SK-N-DZ (cell line): ENCODE data around the gene NUP214.
"Not testable (repeated sequence)": the region's sequence is repeated elsewhere in the genome, so short reads cannot be mapped to it uniquely, and the experiment has no call there.

ENCODE experiments used
- DNase-seq: peaks from one replicate; pipeline ENCODE4 v3.0.0-alpha.2; 2015; ENCODE audit warnings: low spot score

Gene NUP214

DNA sequence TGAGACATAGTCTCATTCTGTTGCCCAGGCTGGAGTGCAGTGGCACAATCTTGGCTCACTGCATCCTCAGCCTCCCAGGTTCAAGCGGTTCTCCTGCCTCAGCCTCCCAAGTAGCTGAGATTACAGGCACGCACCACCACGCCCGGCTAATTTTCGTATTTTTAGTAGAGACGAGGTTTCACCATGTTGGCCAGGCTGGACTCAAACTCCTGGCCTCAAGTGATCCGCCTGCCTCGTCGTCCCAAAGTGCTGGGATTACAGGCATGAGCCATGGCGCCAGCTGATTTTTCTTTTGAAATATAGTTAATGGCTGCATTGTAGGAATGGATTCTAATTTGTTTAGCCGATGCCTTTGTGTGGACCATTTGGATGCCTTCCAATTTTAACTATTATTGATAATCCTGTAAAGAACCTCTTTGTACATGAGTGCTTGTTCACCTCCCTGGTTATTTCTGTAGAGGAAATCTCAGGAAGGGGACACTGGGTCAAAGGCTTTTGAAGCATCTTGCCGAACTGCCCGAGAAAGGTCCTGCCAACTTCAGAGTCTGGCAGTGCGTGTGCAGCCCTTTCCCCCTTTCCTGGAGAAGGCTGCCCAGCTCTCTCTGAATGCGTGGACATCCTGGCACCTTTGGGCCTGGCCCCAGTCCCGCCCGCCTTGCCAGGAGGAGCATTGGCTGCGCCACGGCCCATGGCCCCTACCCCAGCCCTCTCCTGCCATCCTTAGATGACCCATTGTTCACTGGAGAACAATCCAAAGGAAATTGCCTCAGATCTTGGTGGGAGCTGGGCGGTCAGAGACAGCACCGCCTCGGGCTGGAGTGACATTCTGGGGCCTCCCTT, 8.9 kb upstream of the NUP214 start:
- DNase-seq = no peak

DNA sequence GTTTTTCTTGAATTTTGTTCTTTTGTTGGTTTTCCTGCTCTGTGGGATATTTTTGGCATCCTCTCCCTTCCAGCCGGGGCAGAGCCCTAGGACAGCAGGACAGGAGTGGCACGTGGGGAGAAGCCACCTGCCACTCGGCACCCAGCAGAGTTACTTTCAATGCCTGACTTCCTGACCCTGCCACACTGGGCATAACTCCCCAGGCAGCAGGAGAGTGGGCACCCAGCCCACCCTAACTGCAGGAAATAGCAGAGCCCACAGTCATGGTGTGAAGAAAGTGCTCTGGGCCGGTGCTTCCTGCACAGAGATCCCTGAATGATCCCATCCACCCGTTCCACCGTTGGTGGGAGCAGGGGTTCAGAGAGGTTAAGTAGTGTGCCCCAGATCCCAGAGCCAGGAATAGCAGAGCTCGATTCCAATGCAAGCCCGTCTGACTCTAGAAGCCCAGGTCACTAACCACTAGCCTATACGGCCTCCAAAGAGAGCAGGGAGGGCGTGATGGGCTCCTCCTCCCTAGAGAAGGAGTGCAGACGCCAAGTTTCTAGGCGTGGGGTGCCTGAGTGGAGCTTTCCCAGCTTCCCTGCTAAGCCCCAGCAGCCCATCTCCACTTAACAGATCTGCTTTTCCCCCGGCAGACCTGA, 8.1 kb upstream of the NUP214 start:
- no peak for DNase-seq

DNA sequence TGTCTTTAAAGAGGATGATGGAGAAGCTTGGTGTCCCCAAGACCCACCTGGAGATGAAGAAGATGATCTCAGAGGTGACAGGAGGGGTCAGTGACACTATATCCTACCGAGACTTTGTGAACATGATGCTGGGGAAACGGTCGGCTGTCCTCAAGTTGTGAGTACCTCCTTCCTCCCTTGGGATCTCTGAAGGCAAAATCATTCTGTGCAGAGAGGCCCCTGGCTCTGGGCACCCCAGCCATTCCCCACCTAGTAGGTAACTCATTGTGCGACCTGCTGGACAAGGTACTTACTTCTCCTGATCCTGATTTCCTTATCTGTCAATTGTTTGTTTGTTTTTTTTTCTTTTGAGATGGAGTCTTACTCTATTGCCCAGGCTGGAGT, 7.6 kb upstream of the NUP214 start:
- no peak for DNase-seq

DNA sequence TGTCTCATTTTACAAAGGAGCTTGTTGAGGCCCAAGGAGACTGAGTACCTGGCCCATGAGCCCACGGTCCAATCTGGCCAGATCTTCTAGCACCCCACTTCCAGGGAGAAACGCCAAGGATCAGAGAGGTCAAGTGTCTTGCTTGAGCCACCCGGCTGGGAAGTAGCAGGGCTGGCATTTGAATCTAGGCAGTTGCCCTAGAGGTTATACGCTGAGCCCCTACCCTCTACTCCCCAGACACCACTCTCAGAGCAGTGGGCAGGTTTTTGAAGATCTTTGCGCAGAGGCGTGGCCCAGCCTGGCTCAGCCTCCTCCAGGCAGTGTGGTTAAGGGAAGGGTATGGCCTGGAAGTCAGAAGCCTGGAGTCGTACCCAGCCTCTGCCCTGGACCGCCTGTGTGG, 5.8 kb upstream of the NUP214 start:
- DNase-seq = no peak

DNA sequence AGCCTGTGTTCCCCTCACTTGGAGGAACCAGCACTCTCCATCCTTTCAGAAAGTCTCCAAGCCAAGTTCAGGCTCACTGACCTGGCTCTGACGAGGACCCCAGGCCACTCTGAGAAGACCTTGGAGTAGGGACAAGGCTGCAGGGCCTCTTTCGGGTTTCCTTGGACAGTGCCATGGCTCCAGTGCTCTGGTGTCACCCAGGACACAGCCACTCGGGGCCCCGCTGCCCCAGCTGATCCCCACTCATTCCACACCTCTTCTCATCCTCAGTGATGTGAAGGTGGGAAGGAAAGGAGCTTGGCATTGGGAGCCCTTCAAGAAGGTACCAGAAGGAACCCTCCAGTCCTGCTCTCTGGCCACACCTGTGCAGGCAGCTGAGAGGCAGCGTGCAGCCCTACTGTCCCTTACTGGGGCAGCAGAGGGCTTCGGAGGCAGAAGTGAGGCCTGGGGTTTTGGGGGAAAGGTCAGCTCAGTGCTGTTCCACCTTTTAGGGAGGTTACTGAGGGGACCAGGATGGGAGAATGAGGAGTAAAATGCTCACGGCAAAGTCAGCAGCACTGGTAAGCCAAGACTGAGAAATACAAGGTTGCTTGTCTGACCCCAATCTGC, 4.7 kb upstream of the NUP214 start:
- no peak for DNase-seq

DNA sequence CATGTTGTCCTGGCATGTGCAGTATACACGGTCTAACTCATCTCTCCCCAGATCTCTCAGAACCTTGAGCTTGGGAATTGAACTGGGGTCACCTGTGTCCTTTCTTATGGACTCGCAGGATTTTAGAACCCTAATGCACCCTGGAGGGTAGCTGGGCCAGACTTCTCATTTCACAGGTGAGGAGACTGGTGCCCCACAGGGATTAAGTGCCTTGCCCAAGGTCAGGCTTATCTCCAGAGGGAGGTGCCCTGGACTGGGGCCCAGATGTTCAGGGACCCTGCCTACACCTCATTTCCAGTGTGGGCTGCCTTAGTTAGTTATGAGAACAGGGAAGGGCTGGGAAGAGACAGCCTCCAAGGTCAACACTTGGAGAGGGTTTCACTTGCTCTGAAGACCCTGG, 4.0 kb upstream of the NUP214 start:
- no peak for DNase-seq

DNA sequence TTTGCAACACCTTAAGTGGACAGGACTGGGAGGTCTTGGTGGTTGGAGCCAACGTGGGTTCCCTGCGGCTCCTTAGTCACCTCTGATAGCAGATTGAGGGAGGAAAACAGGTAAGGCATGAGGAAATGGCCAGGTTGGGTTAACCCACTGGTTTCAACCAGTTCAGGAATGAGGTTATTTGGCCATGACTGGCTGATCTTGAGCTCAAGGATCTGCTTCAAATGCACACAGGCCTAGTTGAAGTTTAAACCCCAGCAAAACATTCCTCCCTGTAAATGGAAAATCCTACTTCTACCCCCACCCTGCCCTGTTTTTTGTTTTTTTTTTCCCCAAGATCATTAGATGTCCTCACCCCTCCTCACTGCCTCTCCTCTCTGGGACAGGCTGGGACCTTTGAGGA, 3.2 kb upstream of the NUP214 start:
- DNase-seq = no peak

DNA sequence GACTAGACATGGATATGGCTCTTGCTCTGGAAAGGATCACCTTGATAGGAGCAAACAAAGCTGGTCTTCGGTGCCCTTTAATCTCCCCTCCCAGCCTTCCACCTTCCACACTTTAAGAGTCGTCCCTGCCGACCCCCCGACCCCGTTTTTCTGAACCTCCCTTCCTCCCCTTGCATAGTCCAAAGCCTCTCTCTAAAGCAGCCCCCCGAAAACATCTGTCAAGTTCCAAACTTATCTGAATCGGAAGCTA, 423 bp upstream of the NUP214 start:
- no peak for DNase-seq

DNA sequence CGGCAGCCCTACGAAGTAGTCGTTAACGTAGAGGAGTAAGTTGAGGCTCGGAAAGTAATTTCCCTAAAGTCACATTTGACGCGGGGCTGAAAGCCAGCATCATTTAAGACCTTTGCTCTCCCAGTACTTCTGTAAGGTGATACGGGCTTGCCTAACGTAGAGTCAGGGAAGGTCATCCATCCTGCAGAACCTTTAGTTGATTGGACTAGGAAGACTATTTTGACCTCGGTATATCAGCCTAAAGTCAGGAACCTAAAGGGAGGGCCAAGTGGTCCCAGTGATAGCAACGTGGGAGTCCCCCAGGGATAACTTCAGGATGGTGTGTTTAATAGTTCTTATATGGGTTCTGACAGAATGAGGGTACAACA, 657 bp downstream of the NUP214 start:
- no peak for DNase-seq

DNA sequence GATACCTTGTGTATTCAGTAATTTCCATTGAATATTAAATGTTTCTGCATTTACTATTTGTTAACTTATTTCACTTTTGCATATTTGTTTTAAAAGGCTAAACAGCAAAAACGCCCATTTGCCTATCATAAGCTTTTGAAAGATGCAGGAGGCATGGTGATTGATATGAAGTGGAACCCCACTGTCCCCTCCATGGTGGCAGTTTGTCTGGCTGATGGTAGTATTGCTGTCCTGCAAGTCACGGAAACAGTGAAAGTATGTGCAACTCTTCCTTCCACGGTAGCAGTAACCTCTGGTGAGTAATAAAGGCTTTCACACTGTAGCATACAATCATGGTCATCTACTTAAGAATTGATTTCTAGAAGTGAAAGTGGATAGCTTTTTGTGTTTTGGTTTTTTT, 3.8 kb downstream of the NUP214 start:
- no peak for DNase-seq

DNA sequence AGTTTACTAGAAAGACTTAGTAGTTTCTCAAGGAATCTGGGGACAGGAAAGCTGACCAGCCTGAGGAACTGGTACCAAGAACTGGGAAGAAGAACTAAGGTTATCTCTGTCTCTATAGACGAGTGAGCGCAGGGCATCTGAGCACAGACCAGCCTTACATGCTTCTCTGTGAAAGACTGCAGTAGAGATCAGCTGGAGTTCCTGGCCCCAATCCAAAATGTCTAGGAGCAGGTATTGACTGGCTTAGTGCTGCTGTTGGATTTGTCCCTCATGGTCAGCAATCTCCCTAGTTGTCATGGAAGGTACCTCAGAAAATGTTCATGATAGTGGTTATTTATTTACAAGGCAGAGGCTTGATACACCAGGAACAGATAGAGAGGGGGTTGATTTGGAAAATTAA, 13.3 kb downstream of the NUP214 start:
- no peak for DNase-seq

DNA sequence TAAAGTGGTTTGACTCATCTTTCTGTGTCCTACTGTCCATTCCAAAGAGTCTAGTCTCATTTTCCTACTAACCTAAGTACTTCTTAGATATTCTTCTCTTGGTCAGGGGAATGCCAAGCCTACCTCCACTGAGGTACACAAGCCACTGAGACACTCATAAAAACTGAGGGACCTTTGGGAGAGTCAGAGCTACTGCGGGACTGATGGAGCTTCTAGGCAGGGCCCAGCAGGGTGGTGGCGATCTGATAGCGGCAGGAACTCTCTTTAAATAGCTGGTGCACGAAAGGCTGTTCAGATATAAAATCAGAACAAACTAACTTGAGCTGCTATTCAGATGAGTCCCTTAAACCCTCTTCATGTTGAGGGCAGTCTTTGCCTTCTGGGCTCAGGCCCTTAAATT, 14.7 kb downstream of the NUP214 start:
- DNase-seq = no peak

DNA sequence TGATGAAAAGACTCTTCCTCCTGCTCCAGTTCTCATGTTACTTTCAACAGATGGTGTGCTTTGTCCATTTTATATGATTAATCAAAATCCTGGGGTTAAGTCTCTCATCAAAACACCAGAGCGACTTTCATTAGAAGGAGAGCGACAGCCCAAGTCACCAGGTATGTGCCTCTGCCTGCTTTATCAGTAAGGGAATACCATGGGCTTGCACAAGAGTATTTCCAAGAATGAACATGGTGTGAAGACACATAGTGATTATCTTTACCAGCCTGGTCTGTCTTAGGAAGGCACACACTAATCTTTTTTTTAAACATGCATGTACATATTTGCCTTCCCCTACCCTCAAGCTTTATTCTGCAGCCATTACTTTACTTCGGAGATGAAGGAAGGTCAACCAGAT, 15.2 kb downstream of the NUP214 start:
- no peak for DNase-seq

DNA sequence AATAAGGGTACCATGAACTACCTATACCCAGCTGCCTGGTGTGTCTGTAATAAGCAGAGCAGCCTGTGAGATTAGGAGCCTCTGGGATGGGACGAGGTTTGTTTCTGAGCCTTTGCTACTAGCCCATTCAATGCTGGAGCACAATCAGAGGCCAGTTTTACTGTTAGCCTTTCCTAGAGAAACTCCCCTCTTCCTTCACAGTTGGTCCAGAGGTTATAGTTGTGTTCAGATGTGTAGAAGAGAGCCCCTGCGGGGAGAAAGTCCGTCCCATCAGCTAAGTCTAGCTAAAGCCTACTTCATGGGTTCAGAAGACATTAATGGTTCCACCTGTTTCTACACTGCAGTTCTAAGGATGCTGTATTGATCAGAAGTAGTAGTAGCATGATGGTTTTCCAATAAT, 16.8 kb downstream of the NUP214 start:
- DNase-seq = no peak

DNA sequence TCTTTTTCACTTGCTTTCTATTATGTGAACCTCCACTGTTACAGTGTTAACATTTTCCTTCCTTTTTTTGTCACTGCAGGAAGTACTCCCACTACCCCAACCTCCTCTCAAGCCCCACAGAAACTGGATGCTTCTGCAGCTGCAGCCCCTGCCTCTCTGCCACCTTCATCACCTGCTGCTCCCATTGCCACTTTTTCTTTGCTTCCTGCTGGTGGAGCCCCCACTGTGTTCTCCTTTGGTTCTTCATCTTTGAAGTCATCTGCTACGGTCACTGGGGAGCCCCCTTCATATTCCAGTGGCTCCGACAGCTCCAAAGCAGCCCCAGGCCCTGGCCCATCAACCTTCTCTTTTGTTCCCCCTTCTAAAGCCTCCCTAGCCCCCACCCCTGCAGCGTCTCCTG, 18.8 kb downstream of the NUP214 start:
- DNase-seq = no peak

DNA sequence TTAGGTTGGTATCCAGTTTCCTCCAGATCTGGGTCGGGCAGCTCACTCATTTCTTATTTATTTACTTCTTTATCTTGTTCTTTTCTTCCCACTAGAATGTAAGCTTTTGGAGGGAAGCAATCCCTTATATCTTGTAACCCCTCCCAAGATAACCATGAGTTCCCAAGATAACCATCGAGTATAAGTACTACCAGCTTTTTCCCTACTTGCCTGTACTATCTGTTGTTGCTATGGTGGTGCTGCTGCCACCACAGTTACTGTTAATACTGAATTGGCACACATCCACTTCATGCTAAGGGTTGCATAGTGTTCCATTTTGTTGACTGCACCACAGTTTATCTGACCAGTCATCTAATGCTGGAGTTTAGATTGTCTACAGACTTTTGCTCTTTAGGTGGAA, 19.9 kb downstream of the NUP214 start:
- no peak for DNase-seq

DNA sequence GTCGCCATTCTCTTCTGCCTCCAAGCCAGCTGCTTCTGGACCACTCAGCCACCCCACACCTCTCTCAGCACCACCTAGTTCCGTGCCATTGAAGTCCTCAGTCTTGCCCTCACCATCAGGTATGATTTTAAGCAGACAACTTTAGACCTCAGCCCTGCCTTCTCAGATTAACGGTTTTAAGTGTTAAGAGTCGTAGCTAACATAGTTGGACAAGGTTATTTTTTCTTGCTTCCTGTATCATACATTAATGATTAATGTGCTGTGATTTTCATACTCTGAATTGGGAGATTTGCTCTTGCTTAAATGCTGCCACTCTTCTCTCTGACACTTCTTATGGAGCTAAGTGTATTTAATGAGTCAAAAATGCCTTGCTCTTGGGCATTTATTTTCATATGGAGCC, 20.8 kb downstream of the NUP214 start:
- no peak for DNase-seq

DNA sequence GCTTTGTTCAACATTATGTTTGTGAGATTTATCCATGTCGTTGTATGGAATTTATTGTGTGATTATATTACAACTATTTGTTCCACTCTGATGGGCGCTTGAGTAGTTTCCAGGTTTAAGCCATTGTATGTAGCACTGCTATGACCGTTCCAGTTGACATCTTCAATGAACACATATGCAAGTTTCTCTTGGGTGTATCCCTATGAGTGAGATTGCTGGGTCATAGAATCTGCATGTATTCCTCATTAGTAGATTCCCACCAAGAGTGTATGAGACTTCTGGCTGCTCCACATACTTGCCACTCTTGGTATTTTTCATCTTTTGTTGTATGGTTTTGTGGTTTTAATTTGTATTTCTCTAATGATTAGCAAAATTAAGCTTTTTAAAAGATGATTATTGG, 22.9 kb downstream of the NUP214 start:
- no peak for DNase-seq

DNA sequence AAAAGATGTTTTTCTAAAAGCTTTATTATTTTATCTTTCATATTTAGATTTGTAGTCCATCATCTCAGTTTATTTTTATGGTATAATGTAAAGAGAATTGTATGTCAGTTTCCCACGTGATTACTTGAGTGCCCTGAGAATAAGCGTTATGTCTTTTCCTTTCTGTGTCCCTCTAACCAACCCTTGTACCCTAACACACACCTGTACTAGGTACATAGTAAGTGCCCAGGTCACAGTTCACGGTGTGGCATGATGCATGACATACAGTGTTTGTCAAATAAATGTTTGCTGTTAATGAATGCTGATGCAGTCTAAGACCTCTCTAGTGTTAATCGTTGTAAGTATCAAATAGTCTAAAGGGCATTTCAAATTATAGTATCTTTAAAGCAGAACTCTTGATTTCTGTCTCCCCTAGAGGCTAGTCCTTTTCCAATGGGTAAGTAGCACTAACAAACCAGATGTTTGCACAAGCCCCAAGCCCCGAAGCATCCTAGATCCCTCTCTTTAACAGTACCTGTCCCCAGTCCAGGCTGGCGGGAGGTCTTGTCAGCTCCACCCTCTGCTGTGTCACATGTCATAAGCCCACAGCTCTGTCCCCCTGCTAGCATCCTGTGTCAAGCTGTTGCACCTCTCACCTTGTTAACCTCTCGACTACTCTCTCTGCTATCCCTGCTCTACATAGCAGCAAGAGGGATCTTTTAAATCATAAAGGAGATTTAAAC, 23.7 kb downstream of the NUP214 start:
- no peak for DNase-seq

DNA sequence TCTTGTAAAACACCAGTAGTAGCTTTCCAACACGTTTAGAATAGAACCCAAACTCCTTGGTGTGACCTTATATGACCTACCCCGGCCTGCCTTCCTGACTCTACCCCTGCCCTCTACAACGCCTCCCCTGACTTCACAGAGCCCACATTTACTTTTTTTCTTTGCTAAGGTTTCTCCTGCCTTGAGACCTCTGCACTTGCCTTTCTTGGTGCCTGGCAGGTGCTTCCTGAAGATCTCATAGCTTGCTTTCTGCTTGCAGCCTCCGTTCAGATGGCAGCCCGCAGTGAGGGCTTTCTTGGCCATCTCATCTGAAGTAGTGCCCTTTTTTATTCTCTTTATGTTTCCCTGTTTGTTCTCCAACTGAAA, 24.3 kb downstream of the NUP214 start:
- no peak for DNase-seq

DNA sequence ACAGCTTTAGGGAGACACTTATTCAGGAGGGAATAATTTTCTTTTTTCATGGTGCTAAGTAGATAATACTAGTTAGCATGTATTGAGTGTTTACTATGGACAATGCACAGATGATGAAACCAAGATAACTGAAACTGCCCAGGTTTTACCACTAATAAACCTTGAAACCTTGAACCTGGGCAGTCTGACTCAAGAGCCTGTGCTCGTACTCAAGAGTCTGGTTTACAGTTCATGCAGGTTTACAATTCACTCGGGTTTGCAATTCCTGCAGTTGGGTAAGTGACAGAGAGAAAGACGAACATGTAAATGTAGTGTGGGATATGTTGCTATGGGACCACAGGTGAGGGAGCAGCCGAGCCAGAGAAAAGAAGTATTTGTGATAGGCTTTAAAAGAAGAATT, 28.2 kb downstream of the NUP214 start:
- DNase-seq = no peak

DNA sequence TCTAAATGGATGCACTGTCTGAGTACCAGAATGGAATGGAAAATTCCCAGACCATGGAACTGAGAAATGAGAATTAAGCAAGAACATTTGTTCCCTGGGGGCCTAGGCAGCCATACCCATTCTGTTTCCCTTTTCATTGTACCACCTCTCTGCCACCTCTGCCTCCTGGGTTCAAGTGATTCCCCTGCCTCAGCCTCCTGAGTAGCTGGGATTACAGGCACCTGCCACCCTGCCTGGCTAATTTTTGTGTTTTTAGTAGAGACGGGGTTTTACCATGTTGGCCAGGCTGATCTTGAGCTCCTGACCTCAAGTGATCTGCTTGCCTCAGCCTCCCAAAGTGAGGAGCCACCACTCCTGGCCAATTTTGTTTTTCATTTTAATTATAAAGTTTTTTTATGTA, 33.3 kb downstream of the NUP214 start:
- DNase-seq = not testable (repeated sequence)
